ENCODE data around the gene KIF23.

DNA sequence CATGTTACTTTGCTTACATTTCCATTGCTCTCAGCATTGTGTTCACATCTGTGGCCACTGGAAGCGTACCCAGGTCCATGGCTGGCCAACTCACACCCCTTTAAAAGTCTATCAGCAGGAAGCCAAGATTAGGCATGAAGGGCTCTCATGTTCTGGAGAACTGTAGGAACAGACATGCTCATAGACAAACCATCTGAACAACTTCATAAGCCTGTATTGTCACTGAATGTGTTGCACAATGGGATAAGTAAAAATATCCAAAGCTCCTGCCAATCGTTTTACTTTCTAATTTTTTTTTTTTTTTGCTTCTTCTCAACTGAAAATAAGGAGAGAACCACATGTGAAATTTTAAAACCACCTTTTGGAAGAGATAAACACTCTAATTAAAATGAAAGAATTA is 44.9 kb downstream of the KIF23 start:
- TF ChIP-seq, protein P1, sequence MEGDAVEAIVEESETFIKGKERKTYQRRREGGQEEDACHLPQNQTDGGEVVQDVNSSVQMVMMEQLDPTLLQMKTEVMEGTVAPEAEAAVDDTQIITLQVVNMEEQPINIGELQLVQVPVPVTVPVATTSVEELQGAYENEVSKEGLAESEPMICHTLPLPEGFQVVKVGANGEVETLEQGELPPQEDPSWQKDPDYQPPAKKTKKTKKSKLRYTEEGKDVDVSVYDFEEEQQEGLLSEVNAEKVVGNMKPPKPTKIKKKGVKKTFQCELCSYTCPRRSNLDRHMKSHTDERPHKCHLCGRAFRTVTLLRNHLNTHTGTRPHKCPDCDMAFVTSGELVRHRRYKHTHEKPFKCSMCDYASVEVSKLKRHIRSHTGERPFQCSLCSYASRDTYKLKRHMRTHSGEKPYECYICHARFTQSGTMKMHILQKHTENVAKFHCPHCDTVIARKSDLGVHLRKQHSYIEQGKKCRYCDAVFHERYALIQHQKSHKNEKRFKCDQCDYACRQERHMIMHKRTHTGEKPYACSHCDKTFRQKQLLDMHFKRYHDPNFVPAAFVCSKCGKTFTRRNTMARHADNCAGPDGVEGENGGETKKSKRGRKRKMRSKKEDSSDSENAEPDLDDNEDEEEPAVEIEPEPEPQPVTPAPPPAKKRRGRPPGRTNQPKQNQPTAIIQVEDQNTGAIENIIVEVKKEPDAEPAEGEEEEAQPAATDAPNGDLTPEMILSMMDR (IDR thresholded peaks at IDR 0.05; ENCODE audit: borderline replicate concordance, extremely low read depth, low read length, poor library complexity, severe bottlenecking): no peak
- no peak for TF ChIP-seq EZH2 (IDR thresholded peaks at IDR 0.05; ENCODE audit: borderline replicate concordance, low read depth, low read length, severe bottlenecking)
